HG03571 (cell line): ENCODE results near the gene RPAIN.

Experiments
- ATAC-seq: cut with Tn5 transposase; IDR thresholded peaks from one replicate; pipeline ENCODE4 v1.9.1; 2021; ENCODE audit not compliant: unreplicated experiment

The RPAIN gene, protein sequence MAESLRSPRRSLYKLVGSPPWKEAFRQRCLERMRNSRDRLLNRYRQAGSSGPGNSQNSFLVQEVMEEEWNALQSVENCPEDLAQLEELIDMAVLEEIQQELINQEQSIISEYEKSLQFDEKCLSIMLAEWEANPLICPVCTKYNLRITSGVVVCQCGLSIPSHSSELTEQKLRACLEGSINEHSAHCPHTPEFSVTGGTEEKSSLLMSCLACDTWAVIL

DNA sequence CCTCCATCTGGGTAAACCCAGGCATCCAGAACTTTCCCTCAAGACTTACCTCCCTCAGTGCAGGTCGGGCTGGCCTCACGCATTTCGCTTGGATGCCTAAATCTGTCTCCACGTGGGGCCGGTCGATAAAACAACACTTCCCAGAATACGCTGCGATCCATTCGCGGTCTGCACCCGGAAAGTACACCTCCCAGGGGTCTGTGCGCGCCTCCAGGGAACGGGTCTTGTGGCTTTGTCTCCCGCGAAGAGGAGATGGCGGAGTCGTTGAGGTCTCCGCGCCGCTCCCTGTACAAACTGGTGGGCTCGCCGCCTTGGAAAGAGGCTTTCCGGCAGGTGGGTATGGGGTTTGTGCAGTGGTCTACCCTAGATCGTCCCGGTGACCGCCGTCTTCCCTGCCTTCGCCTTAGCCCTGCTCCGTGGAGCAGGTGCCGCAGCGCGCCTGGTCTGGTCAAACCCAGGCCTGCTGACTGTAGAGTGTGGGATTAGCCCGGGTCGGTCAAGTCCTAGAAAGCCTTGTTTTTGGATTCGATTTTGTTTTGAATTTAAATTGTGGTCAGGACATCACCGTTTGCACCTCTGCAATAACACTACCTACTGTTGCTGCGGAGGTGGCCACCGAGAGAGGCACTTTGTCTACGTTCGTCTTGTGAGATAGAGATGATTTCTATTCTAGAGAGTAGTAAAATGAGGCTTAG, at the start of gene RPAIN:
RPAIN (plus strand) TSS at position 224 of the 695 bp plus-strand sequence; CDS start at position 253, 29 bp downstream.
- ATAC-seq: peak; percentile 45

DNA sequence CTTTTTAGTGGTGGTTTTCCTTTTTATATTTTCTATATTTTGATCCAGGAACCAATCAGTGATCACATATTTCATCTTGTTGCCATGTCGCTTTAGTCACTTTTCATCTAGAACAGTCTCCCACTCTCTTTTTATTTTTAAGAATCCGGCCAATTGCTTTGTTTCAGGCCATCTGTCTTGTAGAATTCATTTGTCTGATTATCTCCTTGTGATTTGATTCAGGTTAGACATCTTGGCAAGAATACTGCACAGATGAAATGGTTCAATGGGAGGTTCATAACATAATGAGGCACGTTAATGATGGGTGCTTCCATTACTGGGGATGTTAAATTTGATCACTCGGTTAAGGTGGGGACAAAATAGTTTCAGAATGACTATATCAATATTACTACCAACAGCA, 49.6 kb upstream of the RPAIN start:
- ATAC-seq: no peak

DNA sequence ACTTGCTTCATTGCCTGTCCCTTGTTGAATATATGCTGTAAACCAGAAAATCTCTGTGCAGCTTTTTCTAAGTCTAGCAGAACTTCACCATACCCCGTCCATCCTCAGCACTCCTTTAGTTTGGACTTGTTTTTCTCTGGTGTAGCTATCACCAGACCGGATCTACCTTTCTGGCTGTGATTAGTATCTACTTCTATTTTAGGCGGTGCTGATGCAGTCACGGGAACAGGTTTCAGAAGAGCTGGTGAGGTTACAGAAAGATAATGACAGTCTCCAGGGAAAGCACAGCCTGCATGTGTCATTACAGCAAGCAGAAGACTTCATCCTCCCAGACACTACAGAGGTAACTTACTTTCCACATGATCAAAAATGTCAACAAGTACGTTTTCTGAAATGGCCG, 46.9 kb upstream of the RPAIN start:
- no peak for ATAC-seq

DNA sequence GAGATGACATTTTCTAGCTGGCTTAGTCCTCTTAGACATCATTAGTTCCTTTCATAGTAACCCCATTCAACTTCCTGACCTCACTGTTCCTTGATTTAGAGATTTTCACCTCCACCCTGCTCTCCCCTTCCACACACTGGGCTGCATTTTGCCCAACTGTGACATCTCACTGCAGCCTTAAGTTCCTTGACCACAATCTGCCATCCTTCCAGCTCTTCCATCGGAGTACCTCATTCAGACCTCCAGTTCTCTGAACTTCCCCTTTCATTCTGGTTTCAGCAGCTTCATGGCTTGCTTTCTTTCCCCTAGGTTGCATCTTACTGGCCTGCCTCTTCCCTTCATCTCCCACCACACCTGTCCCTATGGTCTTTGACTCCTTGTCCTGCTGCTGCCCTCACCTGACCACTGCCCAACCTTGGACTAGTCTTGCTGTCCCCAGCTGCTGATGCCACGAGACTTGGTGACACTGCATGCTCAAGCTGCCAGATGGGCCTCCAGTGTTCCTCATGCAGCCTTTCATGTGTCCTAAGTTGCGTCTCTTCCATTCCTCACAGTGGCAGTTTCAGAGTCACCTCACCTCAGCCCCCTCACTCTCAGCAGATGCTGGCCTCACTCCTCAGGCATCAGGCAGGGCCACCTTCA, 41.3 kb upstream of the RPAIN start:
- ATAC-seq: no peak

DNA sequence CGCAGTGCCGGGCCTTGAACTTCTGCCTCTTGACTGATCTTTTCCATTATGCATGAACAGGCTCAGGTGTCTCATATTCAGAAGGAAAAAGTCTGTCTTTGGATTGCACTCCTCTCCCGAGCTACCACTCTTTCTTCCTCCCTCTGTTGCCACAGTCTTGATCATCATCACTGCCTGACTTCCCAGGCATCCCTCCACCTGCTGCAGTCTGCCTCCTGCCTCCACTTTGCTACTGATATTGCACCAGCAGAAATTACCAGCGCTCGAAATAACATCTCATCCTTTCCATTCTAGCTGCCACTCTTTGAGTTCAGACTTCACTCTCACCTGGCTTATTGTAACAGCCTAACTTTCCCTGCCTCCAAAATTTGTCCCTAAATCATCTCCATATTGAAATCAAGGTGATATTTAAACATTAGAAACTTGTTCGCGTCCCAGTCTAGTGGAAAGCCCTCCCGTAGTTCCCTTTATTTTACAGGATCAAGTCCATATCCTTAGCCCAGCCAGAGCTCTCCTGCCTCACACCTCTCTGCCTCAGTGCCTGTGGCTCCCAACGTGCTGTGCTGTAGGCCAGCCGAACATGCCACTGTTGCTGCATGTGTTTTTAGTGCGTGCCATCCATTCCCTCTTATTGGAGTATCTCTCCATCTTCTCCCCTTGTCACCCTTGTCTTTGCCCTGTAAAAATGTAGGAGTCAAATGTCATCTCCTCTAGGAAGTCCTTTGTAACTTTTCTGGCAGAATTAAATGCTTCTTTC, 40.5 kb upstream of the RPAIN start:
- ATAC-seq: no peak

DNA sequence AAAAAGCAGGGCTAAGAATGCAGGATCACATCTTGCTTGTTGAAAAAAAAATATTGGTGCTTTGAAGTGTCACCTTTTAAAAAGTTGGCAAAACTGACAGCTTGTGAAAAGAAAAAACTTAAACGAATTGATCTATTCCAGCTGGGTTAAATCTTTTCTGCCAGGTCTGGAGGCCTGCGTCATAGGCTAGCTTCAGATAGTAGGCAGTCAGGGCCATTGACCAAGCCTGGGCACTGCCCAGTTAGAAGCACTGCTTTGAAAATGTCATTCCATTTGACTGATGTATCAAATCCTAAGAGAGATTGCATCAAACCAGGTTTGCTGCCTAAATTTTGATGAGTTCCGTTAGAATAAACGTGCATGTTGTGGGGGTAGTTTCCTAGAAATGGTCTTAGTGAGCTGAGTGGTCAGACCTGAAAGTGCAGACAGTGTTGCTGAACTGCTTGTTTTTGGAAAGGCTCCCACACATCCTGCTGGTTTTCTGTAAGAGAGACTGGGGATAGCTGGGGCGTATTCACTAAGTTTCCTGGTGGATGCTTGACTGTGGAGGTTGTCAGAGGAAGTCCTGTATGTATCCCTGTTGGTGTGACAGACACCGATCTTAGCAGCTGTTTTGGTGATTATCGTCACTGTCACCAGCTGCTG, 39.4 kb upstream of the RPAIN start:
- no peak for ATAC-seq

DNA sequence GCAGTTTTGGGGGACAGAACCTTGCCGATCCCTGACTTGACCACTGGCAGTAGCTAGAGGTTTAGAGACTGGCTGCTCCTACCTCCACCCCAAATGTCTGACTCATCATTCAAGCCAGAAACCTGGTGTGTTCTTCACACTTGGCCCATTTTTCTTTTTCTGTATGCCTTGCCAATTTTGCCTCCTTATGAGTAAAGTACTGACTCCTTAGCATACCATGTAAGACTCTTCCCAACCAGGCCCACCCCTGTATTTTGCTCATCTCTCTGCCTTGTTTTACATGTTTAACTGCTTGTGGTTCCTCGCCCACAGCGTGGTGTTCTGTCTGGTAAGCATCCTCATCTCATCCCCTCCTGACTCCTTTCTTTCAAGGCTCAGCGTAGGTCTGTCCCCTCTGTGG, 38.4 kb upstream of the RPAIN start:
- ATAC-seq: no peak

DNA sequence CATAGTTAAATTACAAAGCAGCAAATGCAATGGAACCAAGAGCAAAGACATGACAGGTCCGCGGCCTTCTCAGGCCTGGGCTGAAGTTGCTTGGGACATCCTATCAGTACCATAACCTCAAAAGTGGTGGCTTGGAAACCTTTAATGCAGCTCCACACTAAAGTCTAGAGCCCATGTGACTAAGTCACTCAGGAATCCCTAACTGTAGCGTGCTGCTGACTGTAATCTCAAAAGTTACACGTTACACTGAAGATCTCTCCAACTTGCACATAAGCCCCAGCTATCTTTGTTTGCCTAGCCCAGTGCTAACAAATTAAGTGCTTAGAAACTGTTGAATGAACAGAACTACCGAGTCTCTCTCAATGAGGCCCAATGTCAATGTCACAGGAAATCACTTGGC, 28.3 kb upstream of the RPAIN start:
- no peak for ATAC-seq

DNA sequence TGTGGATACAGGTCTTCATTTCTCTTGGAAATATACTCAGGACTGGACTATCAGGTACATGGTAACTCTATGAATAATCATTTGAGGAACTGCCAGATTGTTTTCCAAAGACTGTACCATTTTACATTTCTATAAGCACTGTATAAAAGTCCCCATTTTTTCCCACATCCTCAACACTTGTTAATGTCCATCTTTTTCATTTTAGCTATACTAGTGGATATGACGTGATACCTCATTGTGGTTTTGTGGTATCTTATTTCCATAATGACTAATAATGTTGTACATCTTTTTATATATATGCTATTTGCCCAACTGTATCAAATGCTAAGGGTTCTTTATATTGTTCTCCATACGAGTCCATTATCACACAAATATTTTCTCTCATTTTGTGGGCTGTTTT, 23.4 kb upstream of the RPAIN start:
- ATAC-seq: no peak

DNA sequence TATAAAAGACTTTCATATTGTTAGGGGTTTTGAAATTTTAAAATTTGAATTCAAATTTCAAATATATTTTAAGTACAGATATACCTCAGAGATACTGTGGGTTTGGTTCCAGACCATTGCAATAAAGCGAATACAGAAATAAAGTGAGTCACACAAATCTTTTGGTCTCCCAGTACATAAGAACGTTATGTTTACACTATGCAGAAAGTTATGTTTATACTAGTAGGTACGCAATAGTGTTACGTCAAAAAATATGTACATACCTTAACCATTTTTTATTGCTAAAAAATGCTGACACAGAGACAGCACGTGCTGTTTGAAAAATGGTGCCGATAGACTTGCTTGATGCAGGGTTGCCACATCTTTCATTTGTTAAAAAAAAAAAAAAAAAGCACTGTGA, 20.2 kb upstream of the RPAIN start:
- ATAC-seq: no peak

DNA sequence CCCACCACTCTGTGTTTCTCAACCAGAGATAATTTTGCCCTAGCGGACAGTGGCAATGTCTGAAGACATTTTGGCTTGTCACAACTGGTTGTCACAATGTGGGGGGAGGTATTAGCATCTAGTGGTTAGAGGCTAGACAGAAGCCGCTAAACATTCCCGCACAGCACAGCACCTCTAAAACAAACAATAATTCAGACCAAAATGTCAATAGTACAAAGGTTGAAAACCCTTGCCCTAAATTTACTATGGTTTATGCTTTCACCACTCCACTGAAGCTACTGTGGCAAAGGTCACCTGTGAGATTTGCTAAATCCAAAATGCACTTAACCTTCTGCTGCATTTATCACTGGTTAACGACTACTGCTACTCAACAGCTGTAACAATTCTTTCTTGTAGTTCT, 14.6 kb upstream of the RPAIN start:
- no peak for ATAC-seq

DNA sequence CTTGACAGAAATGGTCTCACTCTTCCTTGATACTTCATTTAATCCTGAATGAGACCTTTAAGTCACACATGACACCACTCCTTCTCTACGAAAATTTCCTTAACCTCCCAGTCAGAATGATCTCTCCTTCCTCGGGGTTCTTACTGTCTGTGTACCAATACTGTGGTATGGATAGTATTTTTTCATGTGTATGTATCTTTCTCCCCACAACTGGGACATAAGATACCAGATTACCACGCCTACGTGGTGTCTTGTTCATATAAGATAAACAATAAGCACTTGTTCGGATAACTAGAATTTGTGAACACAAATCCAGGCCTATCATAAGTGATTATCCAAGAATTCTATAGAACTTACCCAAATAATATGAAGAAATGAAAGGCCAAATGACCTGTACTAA, 11.8 kb upstream of the RPAIN start:
- no peak for ATAC-seq

DNA sequence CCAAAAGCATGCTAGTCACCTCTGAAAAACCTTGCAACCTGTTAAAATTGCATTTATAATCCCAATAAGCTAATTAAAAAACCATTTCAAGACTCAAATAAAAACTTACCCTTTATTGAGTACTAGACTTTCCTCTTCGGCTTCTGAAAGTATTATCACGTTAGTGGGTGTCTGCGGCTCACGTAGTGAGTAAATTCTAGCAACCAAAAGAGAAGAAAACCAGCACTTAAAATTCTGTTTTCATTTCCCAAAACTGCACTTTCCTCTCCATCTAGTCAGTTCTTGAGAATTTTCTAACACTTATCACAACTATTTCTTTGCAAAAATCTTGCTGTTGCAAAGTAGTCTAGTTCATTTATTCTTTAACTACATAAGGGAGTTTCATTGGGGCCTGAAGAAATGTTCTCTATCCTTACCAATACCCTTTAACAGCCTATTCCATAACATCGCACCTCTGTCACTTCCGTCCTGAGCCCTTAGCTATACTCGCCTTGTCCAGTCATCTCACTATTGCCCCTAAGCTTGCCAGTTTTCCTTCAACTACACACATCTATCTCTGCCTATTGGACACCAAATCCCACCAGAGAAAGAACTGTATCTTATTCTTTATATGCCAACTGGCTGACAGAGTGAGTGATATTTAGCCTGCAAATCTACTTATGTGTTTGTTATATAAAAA, 9.2 kb upstream of the RPAIN start:
- ATAC-seq: no peak

DNA sequence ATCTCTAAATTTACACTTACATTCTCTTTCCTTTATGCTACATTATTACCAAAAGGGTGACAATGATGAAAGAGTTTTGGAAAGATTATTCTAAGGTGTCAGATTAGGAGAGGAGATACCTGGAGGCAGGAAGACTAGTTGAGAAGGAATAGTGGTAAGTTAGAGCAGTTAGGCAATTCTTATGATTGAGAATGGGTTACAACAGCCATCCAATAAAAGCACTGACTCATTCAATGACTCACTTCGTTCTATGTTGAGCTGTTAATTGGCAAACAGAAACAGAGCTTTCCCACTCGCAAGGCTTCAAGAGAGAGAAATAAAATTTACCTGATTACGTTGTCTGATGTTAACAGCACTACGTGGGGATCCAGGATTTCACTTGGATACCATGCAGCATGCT, 6.3 kb upstream of the RPAIN start:
- no peak for ATAC-seq

DNA sequence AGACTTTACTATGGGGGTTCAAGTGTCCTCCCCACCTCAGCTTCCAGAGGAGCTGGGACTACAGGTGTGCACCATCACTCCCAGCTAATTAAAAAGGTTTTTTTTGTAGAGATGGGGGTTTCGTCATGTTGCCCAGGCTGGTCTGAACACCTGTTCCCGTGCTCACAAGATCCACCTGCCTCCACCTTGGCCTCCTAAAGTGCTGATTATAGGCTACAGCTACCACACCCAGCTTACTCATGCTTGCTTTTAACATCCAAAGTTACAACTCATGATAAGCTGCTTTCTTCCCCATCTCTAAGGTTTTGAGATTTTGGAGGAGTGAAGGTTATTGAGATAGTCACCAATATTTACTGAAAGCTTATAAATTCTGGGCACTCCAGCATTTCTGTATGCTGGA, 3.1 kb upstream of the RPAIN start:
- ATAC-seq: no peak

DNA sequence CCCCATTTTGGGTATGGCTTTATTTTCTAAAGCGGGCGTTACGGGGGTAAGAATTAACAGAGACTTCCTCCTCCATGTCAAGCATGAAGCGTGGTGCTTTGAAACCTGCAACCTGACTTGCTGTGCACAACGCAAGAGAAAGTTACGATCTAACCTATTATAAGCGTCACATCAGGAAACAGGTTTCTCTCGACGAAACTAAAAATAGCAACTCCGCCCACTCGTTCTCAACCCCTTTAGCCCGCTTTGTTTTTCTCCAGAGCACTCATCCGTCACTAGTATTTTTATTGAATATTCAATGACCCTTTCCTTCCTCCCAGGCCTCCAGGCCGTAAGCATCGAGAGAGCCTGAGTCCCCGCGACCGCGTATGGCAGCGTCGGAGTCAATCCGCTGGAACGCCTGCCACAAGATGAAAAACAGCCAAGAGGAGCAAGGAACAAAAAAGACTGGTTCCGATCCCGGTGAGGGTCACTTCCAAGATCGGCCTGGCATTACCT, 1.1 kb upstream of the RPAIN start:
- ATAC-seq: peak; percentile 31

DNA sequence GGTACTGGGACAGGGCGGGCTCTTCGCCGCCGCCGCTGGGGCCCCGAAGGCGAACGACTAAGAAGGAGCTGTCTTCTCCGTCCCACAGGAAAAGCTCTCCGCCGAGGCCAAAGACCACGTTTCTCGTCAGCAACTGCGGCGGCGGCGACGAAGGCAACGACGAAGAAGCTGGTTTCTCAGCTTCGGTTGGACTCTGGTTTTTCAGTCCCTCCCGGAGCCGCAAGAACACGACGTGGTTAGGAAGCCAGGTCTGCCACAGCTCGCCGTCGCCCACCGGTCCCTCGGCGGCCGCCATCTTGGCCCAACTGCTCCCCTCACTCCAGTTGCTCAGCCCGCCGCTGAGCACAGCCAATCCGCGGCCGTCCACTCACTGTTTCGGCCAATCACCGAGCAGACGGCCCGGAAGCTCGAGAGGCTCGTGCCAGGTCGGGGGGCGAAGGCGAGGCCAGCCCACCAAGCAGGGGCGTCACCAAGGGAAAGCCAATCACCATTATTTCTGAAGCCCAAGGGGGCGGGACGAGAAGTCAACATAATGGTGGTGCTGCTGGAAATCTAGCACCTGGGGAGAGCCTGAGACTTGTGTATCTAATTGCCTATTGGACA, 525 bp upstream of the RPAIN start, which contains the start of gene NUP88:
NUP88 (minus strand) TSS at position 307 of the 603 bp plus-strand sequence; CDS start at position 295, 12 bp downstream.
- peak; percentile 78 for ATAC-seq

DNA sequence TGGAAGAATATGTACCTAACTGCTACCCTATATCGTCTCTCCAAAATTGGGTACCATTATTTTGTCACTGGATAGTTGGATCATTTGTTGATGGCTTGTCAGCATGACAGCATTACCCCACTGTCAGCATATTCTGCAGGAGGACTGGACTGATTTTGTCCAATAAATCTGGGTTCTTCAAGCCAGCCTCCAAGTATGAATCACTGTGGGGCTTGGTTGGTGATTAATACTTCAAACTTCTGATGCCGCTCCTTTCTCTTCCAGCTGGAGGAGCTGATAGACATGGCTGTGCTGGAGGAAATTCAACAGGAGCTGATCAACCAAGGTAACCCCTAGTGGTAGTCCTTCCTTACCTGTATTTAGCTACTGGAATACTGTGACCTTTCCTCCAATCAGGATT, 2.5 kb downstream of the RPAIN start:
- no peak for ATAC-seq

DNA sequence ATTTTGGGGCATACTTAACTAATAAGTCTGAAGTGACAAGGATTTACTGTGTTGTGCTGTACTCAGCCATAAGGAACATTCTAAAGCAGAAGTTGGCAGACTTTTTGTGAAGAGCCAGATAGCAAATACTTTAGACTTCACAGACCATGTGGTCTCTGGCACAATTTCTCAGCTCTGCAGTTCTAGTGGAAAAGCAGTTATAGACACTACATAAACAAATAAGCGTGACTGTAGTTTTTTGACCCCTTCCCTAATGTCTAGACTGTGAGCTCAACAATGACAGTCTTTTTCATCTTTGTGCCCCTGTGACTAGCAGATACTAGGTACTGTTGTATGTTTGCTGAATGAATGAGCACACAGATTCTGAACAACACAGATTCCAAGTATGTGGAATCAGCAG, 4.9 kb downstream of the RPAIN start:
- no peak for ATAC-seq

DNA sequence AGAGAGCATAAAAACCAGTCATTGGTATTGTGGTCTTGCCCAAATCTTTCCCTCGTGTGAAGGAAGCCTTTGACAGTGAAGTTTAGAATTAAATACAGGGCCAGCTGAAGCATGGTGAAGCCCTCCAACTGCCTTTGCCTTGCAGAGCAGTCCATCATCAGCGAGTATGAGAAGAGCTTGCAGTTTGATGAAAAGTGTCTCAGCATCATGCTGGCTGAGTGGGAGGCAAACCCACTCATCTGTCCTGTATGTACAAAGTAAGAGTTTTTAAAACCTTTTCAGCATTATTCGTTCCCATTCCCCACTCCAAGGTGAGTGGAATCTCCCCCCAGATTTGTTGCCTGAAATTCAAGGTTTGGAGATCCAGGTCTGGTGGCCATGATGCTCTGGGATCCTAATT, 5.8 kb downstream of the RPAIN start:
- no peak for ATAC-seq
